Activated CD8-positive, alpha-beta memory T cell treated with anti-CD3 and anti-CD28 coated beads for 1 hour (primary cell): ENCODE data around the gene MFSD6L.

ENCODE experiments used
- DNase-seq, 2 donors: peaks; one replicate each; pipeline ENCODE4 v3.0.0-alpha.2; 2020; ENCODE audit warnings: low read depth in 1 of 2; ENCODE audit errors: extremely low read depth in 1 of 2

MFSD6L gene

GRCh38 chr17:8798846-8799569 lies at the start of gene MFSD6L:
Gene MFSD6L, minus strand, starts transcription at chr17:8799365. Its CDS starts 245 bp downstream, at chr17:8799120.
- no peak for DNase-seq

DNA sequence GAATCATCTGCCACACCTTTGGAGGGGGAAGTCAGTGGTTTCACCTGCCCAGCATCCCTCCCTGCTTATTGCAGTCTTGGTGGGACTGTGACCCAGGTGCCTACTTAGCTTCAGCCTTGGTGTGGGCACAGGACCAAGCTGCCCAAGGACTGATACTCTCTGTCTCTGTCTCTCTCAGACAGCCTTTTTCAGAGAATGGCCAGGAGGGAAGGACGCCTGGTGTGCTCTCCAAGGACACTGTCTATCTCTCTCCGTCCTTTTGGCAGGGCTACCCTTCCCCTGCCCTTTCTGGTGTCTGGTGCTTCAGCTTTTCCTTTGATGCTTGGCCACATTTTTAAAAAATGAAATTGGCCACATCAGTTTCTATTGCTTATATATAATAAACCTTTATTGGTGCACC lies 48.7 kb upstream of the MFSD6L start:
- DNase-seq = no peak

DNA sequence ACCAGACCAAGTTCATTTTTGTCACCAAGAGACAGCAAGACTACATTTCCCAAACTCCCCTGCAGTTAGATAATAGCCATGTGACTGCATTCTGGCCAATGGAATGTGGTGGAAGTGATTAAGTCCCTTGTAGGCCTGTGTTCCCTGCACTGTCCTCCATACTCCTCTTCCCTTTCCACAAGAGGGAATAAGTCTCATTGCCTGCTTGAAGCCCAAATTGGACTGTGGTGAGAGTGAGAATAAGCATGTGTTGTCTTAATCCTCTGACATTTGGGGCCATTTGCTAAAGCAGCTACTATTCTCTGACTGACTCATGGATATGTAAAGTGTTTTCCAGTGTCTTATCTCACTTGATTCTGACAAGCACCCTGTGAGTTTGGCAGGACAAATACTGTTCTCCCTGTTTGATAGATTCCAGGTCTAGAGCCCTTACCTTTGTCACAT lies 47.6 kb upstream of the MFSD6L start:
- no peak for DNase-seq

DNA sequence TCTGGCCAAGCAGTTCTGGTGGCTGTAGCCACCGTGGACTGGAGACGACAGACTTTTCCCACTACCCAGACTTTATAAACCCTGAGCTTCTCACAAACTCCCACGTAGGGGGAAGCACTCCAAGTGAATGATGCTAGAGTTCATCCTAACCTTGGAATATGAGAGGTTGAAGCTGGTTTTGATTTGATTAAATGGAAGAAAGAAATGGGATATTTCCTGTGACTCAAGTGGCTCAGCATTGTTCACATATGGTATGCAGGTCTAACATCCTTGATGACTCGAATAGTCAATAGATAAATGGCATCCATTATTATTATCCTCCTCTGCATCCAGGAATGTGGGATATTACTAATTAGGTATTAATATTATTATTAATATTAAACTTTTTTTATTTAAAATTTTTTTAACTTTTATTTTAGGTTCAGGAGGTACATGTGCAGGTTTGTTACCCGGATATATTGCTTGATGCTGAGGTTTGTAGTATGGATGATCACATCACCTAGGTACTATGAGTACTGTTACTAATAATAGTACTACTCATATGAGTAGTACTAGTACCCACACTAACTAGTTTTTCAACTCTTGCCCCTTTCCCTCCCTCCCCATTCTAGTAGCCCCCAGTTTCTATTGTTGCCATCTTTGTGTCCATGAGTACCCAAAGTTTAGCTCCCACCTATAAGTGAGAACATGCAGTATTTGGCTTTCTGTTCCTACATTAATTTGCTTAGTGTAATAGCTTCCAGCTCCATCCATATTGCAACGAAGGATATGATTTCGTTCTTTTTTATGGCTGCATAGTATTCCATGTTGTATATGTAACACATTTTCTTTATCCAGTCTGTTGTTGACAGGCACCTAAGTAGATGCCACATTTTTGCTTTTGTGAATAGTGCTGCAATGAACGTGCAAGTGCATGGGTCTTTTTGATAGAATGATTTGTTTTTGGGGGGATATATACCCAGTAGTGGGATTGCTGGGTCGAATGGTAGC lies 45.4 kb upstream of the MFSD6L start:
- no peak for DNase-seq

- no peak for DNase-seq
These were observed 44.2 kb upstream of the MFSD6L start for GRCh38 chr17:8843344-8843743.

DNA sequence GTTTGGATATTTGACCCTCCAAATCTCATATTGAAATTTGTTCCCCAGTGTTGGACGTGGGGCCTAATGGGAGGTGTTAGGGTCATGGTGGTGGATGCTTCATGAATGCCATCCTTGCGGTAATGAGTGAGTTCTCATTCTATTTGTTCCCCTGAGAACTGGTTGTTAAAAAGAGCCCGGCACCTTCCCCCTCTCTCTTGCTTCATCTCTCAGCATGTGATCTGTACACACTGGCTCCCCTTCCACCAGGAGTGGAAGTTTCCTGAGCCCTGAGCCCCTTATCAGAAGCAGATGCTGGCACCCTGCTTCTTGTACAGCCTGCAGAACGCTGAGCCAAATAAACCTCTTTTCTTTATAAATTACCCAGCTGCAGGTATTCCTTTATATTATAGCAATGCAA lies 42.7 kb upstream of the MFSD6L start:
- no peak for DNase-seq

DNA sequence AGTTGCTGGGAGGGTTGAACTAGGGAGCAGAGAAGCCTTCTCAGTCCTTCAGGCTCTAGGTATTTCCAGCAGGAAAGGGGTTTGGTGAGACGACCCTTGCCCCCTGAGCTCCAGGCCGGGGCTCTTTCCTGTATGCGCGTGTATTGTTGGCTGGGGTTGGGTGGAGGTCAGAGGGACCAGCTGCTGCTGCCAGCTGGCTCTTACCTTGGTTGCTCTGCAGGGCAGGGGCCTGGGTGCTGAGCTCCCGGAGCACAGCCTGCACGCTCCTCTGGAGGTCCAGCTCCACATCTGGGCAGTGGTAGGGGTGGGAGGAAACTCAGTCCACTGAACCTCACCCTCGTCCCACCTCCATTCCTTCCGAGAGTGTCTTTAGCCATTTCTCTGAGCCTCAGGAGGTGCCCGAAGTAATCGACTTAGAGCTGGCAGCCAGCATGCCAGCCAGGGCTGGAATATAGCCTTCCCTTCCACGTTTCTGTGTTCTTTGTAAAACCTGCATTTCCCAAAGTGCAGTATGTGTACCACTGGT lies 40.3 kb upstream of the MFSD6L start:
- DNase-seq = no peak

- DNase-seq = no peak
These were observed 39.5 kb upstream of the MFSD6L start for GRCh38 chr17:8838551-8839095.

DNA sequence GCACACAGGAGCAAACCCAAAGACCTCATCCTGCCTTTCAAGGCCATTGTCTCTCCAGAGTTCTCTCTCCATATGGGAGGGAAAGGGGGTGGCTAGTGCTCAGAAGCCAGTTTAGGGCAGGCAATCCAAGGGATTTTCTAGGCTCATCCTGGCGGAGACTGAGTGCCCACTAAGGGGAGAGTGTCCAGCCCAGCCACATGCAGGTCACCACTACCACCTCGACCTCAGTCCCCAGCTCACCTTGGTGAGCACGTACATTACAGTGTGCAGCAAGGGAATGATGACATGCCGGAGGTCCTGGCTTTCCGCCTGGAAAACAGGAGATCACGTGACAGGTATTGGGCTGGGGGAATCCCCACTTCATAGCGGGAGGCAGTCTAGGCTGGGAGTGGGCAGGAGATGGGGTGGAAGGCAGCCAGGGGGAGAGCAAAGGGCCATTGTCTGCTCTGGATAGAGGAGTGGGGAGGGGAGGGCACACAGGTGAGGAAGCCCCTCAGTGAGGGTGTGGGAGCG lies 38.5 kb upstream of the MFSD6L start:
- DNase-seq = no peak

GRCh38 chr17:8836821-8837562 lies 37.8 kb upstream of the MFSD6L start:
- DNase-seq = no peak

DNA sequence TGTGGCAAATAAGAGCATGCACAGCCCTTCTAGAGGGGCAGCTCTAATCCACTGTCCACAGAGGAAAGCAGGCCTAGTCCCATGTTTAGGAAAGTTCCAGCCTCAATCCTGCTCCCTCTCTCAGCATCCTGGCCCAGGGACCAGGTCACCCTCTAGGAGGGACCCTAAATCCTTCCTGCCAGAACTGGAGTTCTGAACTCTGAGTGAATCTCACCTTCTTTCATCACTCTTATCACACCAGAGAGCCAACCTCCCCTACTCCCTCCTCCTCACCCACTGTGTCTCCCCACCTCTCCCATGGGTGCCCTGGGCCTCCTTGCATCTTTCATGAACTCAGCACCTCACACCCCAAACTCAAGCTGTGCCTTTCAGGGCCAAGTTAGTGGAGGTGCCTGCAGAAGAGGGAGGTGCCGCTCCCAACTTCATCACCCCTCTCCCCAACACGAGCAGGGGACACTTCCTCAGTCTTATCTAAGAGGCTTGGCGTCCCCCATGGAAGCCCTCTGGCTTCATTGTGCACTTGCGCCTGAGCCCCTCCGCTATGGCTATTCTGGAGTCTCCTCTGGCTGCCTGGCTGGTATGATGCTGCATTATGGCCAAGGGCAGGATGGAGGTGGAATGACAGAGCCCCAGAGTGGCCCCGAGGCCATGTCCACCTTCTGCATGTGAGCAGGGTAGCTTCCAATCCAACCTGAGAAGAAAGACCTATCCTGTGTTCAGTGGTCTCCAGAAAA lies 36.6 kb upstream of the MFSD6L start:
- no peak for DNase-seq

GRCh38 chr17:8835106-8835505 lies 35.9 kb upstream of the MFSD6L start:
- DNase-seq = no peak

- DNase-seq = peak in 1 of 2 donors; percentile 22
These were observed 33.7 kb upstream of the MFSD6L start for GRCh38 chr17:8832711-8833352.

- no peak for DNase-seq
These were observed 32.2 kb upstream of the MFSD6L start for GRCh38 chr17:8831234-8831849.

- no peak for DNase-seq
These were observed 31.0 kb upstream of the MFSD6L start for GRCh38 chr17:8830141-8830540.

DNA sequence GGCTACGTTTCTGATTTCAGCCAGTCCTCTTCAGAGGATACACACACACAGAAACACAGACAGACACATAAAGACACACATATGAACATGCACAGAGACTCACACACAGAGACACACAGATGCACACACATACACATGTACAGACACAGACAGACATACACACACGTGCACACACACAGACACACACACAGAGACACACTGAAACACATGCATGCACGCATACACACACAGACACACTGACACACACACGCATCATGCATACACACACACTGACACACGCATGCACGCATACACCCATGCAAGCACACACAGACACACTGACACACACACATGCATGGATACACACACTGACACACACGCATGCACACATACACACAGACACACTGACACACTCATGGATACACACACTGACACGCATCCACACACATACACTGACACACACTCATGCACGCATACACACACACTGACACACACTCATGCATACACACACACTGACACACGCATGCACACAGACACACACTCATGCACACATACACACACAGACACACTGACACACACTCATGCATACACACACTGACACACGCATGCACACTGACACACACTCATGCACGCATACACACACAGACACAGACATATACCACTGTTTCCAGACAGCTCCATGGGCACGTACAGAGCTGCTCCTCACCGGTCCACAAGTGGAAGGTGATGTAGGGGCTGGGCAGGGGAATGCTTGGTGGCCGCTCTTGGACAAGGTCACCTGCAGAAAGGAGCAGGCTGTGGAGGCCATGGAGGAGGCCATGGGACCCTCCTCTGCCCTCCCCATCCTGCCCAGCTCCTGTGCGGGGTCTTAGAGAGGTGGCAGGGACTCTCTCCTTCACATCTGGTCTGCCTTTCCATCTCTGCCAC lies 30.1 kb upstream of the MFSD6L start:
- no peak for DNase-seq

GRCh38 chr17:8828517-8828875 lies 29.3 kb upstream of the MFSD6L start:
- DNase-seq = no peak
